HG03060 (cell line): ENCODE data around the gene SLC25A43.
"Not testable (repeated sequence)": the region's sequence is repeated elsewhere in the genome, so short reads cannot be mapped to it uniquely, and the experiment has no call there.

Source experiments
- ATAC-seq: cut with Tn5 transposase; IDR thresholded peaks from one replicate; pipeline ENCODE4 v1.9.1; 2021; ENCODE audit warnings: low read depth, moderate number of reproducible peaks; ENCODE audit not compliant: unreplicated experiment

SLC25A43 gene

GRCh38 chrX:119466970-119467369, 67.8 kb downstream of the SLC25A43 start:
- no peak for ATAC-seq

GRCh38 chrX:119467433-119467832, 68.3 kb downstream of the SLC25A43 start:
- no peak for ATAC-seq

GRCh38 chrX:119467842-119468550, 68.9 kb downstream of the SLC25A43 start, which contains the start of gene SLC25A5:
Gene SLC25A5, plus strand, starts transcription at chrX:119468444. Its CDS starts 72 bp downstream, at chrX:119468516.
- peak; percentile 48 for ATAC-seq

GRCh38 chrX:119468551-119469312, 69.6 kb downstream of the SLC25A43 start:
- peak; percentile 65 for ATAC-seq

- no peak for ATAC-seq
Observed at GRCh38 chrX:119469313-119469635, 70.1 kb downstream of the SLC25A43 start.

GRCh38 chrX:119474615-119475388, 75.7 kb downstream of the SLC25A43 start:
- no peak for ATAC-seq

GRCh38 chrX:119475389-119476101, 76.4 kb downstream of the SLC25A43 start:
- no peak for ATAC-seq

- ATAC-seq, result no peak
Observed at GRCh38 chrX:119477812-119478232, 78.7 kb downstream of the SLC25A43 start.

- ATAC-seq, result no peak
Observed at GRCh38 chrX:119478504-119478903, 79.4 kb downstream of the SLC25A43 start.

GRCh38 chrX:119479845-119480244, 80.7 kb downstream of the SLC25A43 start:
- no peak for ATAC-seq

GRCh38 chrX:119481323-119481801, 82.2 kb downstream of the SLC25A43 start:
- ATAC-seq, result no peak

- ATAC-seq, result no peak
Observed at GRCh38 chrX:119482041-119482440, 82.9 kb downstream of the SLC25A43 start.

GRCh38 chrX:119482481-119483480, 83.6 kb downstream of the SLC25A43 start:
- no peak for ATAC-seq

- no peak for ATAC-seq
Observed at GRCh38 chrX:119486745-119487144, 87.6 kb downstream of the SLC25A43 start.

- not testable (repeated sequence) for ATAC-seq
Observed at GRCh38 chrX:119487766-119488165, 88.6 kb downstream of the SLC25A43 start.

GRCh38 chrX:119488749-119489148, 89.6 kb downstream of the SLC25A43 start:
- ATAC-seq, result no peak

GRCh38 chrX:119489212-119490074, 90.3 kb downstream of the SLC25A43 start:
- ATAC-seq, result no peak

GRCh38 chrX:119492463-119492862, 93.3 kb downstream of the SLC25A43 start:
- ATAC-seq, result no peak
